Peyer's patch (tissue), 4 donors: ENCODE data around the gene ATP5PO.

Experiments used
- CTCF ChIP-seq, 6 experiments: fragments of 450-650 bp in 4 of 6; fragments of 200-600 bp in 2 of 6; sonication (generic) in 1 of 6; IDR thresholded peaks; one replicate each; pipeline ENCODE4 v1.5.1; 2017 to 2019; ENCODE audit warnings: antibody characterized with exemption in 6 of 6, mild to moderate bottlenecking in 3 of 6, moderate library complexity in 1 of 6
- POLR2A ChIP-seq, 2 donors: fragments of 450-650 bp; IDR thresholded peaks; one replicate each; pipeline ENCODE4 v1.5.1; 2017; ENCODE audit warnings: antibody characterized with exemption in 2 of 2, mild to moderate bottlenecking in 2 of 2, moderate library complexity in 2 of 2

GRCh38 chr21:33890187-33890586 is 25.4 kb downstream of the ATP5PO start:
- no peak for TF ChIP-seq POLR2A (IDR thresholded peaks at IDR 0.05)
- no peak for TF ChIP-seq CTCF (IDR thresholded peaks at IDR 0.05)
